Measurements from ENCODE around the gene RRP36.

GRCh38 chr6:43047998-43048397 is 26.6 kb downstream of the RRP36 start:
- TF ChIP-seq, protein P1, sequence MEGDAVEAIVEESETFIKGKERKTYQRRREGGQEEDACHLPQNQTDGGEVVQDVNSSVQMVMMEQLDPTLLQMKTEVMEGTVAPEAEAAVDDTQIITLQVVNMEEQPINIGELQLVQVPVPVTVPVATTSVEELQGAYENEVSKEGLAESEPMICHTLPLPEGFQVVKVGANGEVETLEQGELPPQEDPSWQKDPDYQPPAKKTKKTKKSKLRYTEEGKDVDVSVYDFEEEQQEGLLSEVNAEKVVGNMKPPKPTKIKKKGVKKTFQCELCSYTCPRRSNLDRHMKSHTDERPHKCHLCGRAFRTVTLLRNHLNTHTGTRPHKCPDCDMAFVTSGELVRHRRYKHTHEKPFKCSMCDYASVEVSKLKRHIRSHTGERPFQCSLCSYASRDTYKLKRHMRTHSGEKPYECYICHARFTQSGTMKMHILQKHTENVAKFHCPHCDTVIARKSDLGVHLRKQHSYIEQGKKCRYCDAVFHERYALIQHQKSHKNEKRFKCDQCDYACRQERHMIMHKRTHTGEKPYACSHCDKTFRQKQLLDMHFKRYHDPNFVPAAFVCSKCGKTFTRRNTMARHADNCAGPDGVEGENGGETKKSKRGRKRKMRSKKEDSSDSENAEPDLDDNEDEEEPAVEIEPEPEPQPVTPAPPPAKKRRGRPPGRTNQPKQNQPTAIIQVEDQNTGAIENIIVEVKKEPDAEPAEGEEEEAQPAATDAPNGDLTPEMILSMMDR (IDR thresholded peaks at IDR 0.05): no peak
- TF ChIP-seq POLR2AphosphoS5 (IDR thresholded peaks at IDR 0.05) (no peak), POLR2A (IDR thresholded peaks at IDR 0.05) (no peak)

Measured in transverse colon (tissue), 4 donors.